GM12878 (cell line): Measurements from ENCODE around the gene WDR38. TPM values are rescaled to one million over a fixed set of nuclear protein-coding genes. Genes with fewer than 3 reads are reported as not detected.

Experiments
- BCLAF1 ChIP-seq: fragments of 450-650 bp; IDR thresholded peaks from 2 replicates; pipeline ENCODE4 v1.6.1; 2017; ENCODE audit warnings: antibody characterized with exemption, mild to moderate bottlenecking, moderate library complexity
- CHD2 ChIP-seq: IDR thresholded peaks from 2 replicates; pipeline ENCODE4 v1.6.1; 2011; ENCODE audit warnings: low read depth, low read length, improper control_type of control experiment, borderline replicate concordance
- DPF2 ChIP-seq: fragments of 450-650 bp; IDR thresholded peaks from 2 replicates; pipeline ENCODE4 v1.6.1; 2017; ENCODE audit warnings: mild to moderate bottlenecking
- ESRRA ChIP-seq: IDR thresholded peaks from 2 replicates; pipeline ENCODE4 v1.6.1; 2012; ENCODE audit warnings: mild to moderate bottlenecking, low read length, improper control_type of control experiment
- GATAD2B ChIP-seq: fragments of 450-650 bp; conservative IDR thresholded peaks from 2 replicates; pipeline ENCODE4 v1.6.1; 2017; ENCODE audit warnings: low read depth, mild to moderate bottlenecking, moderate library complexity
- LARP7 ChIP-seq: fragments of 450-650 bp; IDR thresholded peaks from 2 replicates; pipeline ENCODE4 v1.6.1; 2017; ENCODE audit warnings: mild to moderate bottlenecking
- MLLT1 ChIP-seq: fragments of 450-650 bp; IDR thresholded peaks from 2 replicates; pipeline ENCODE4 v1.6.1; 2016; ENCODE audit warnings: mild to moderate bottlenecking
- MTA2 ChIP-seq: fragments of 450-650 bp; IDR thresholded peaks from 2 replicates; pipeline ENCODE4 v1.6.1; 2016; ENCODE audit warnings: low read depth, mild to moderate bottlenecking, moderate library complexity
- PML ChIP-seq: IDR thresholded peaks from 2 replicates; pipeline ENCODE4 v1.6.1; 2012; ENCODE audit warnings: low read length, inconsistent platforms
- POU2F2 ChIP-seq: IDR thresholded peaks from 3 replicates; pipeline ENCODE4 v1.6.1; 2011; ENCODE audit warnings: low read depth, mild to moderate bottlenecking, low read length, borderline replicate concordance
- RCOR1 ChIP-seq: conservative IDR thresholded peaks from 2 replicates; pipeline ENCODE4 v1.6.1; 2012; ENCODE audit warnings: low read depth, low read length, improper control_type of control experiment
- RELA ChIP-seq: fragments of 450-650 bp; IDR thresholded peaks from 2 replicates; pipeline ENCODE4 v1.8.0; 2014; ENCODE audit warnings: borderline replicate concordance; ENCODE audit not compliant: partially characterized antibody
- RFX5 ChIP-seq: IDR thresholded peaks from 2 replicates; pipeline ENCODE4 v1.6.1; 2011; ENCODE audit warnings: low read depth, low read length, improper control_type of control experiment
- SIN3A ChIP-seq: IDR thresholded peaks from 2 replicates; pipeline ENCODE4 v1.6.1; 2012; ENCODE audit warnings: low read depth, low read length, improper control_type of control experiment
- SIX5 ChIP-seq: IDR thresholded peaks from 2 replicates; pipeline ENCODE4 v1.6.1; 2011; ENCODE audit warnings: mild to moderate bottlenecking, low read depth, low read length, moderate library complexity; ENCODE audit not compliant: severe bottlenecking
- SMAD1 ChIP-seq: fragments of 450-650 bp; IDR thresholded peaks from 2 replicates; pipeline ENCODE4 v1.6.1; 2018; ENCODE audit warnings: mild to moderate bottlenecking, low read depth; ENCODE audit not compliant: partially characterized antibody
- SMARCA5 ChIP-seq: fragments of 450-650 bp; IDR thresholded peaks from 2 replicates; pipeline ENCODE4 v1.6.1; 2017; ENCODE audit warnings: mild to moderate bottlenecking
- ZNF207 ChIP-seq: fragments of 450-650 bp; IDR thresholded peaks from 2 replicates; pipeline ENCODE4 v1.6.1; 2014; ENCODE audit warnings: antibody characterized with exemption, mild to moderate bottlenecking, borderline replicate concordance
- polyA plus RNA-seq, 11 experiments: library from polyadenylated mRNA; depleted of rRNA in 4 of 11; unstranded in 6 of 11; stranded (reverse) in 5 of 11; fragments of >200 nt; fragmentation: Nextera tagmentation in 4 of 11; fragmentation: Illumina TruSeq in 1 of 11; extraction: Ambion mirVana in 4 of 11; extraction: Trizol in 1 of 11; gene quantifications; 1 replicate in 1 of 11; 2 replicates in 10 of 11; pipeline versions ENCODE4 v1.2.1 to v1.2.3, GENCODE V29; 2011 to 2016; ENCODE audit warnings: inconsistent platforms in 2 of 11, missing spikeins in 2 of 11, low read depth in 1 of 11
- total RNA-seq, 4 experiments: library from RNA; depleted of rRNA in 3 of 4; stranded (reverse); fragments of >200 nt in 3 of 4; fragmentation: Illumina TruSeq in 1 of 4; extraction: Trizol in 1 of 4; gene quantifications; 2 replicates each; pipeline versions ENCODE4 v1.2.1 to v1.2.3, GENCODE V29; 2013 to 2021
- TF ChIP-seq, protein P1 (sequence below): IDR thresholded peaks from 2 replicates; pipeline ENCODE4 v1.6.1; 2011; ENCODE audit warnings: borderline replicate concordance, low read depth, mild to moderate bottlenecking, moderate library complexity, low read length; ENCODE audit not compliant: insufficient read depth, poor library complexity, severe bottlenecking
- TF ChIP-seq, protein P2 (sequence below): fragments of 450-650 bp; conservative IDR thresholded peaks from 2 replicates; pipeline ENCODE4 v1.6.1; 2017; ENCODE audit warnings: mild to moderate bottlenecking, moderate library complexity

Gene WDR38
- total and polyA plus RNA-seq, 10 of the 15 experiments (the other 5 are each of a cell fraction or from before 2014, with no cell fraction given): not detected

- TF ChIP-seq SMAD1 (no peak), GATAD2B (peak; percentile 89), SIN3A (peak; percentile 57; the same call in 1 of the 2 replicates), PML (no peak), ZNF207 (peak; percentile 90; the same call in 1 of the 2 replicates), RELA (peak; percentile 79), SIX5 (no peak), RFX5 (peak; percentile 37; the same call in 1 of the 2 replicates), BCLAF1 (0 out of 2 replicates have a peak, but pooled peaks have one; percentile 18), LARP7 (peak; percentile 98), MTA2 (no peak), DPF2 (peak; percentile 65), POU2F2 (0 out of 3 replicates have a peak, but pooled peaks have one; percentile 18), CHD2 (0 out of 2 replicates have a peak, but pooled peaks have one; percentile 44), ESRRA (peak; percentile 66; the same call in 1 of the 2 replicates), SMARCA5 (peak; percentile 99), RCOR1 (peak; percentile 41; the same call in 1 of the 2 replicates), MLLT1 (no peak)
- TF ChIP-seq, protein P1, sequence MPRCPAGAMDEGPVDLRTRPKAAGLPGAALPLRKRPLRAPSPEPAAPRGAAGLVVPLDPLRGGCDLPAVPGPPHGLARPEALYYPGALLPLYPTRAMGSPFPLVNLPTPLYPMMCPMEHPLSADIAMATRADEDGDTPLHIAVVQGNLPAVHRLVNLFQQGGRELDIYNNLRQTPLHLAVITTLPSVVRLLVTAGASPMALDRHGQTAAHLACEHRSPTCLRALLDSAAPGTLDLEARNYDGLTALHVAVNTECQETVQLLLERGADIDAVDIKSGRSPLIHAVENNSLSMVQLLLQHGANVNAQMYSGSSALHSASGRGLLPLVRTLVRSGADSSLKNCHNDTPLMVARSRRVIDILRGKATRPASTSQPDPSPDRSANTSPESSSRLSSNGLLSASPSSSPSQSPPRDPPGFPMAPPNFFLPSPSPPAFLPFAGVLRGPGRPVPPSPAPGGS: no peak
- TF ChIP-seq, protein P2, sequence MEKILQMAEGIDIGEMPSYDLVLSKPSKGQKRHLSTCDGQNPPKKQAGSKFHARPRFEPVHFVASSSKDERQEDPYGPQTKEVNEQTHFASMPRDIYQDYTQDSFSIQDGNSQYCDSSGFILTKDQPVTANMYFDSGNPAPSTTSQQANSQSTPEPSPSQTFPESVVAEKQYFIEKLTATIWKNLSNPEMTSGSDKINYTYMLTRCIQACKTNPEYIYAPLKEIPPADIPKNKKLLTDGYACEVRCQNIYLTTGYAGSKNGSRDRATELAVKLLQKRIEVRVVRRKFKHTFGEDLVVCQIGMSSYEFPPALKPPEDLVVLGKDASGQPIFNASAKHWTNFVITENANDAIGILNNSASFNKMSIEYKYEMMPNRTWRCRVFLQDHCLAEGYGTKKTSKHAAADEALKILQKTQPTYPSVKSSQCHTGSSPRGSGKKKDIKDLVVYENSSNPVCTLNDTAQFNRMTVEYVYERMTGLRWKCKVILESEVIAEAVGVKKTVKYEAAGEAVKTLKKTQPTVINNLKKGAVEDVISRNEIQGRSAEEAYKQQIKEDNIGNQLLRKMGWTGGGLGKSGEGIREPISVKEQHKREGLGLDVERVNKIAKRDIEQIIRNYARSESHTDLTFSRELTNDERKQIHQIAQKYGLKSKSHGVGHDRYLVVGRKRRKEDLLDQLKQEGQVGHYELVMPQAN: peak; percentile 62
These were observed at the start of gene WDR38 (continued) for GRCh38 chr9:124852829-124853531.
